Cardiac muscle cell (in vitro differentiated cells and primary cell): ENCODE measurements around the gene MYADML2. TPM values are rescaled to one million over a fixed set of nuclear protein-coding genes. Genes with fewer than 3 reads are reported as not detected.
A peak's percentile ranks its signal among the peaks of the same experiment; 100 is the strongest.

ENCODE experiments used
- DNase-seq, 2 donors: peaks; one replicate each; pipeline versions ENCODE4 v3.0.0 to v3.0.0-alpha.2; 2010 to 2017; ENCODE audit warnings: low read depth in 1 of 2, low spot score in 1 of 2
- H3K27ac ChIP-seq: fragments of 200-600 bp; sonication (generic); 2 replicates; pipeline ENCODE4 v1.5.1; 2016
- H3K27me3 ChIP-seq: fragments of 200-600 bp; sonication (generic); 2 replicates; pipeline ENCODE4 v1.6.0; 2016; ENCODE audit warnings: control low read depth
- H3K36me3 ChIP-seq: fragments of 200-600 bp; sonication (generic); 2 replicates; pipeline ENCODE4 v1.5.1; 2016; ENCODE audit warnings: control low read depth
- H3K4me1 ChIP-seq: fragments of 200-600 bp; sonication (generic); 2 replicates; pipeline ENCODE4 v1.8.1; 2017; ENCODE audit warnings: low read depth, mild to moderate bottlenecking, mixed run types
- H3K4me3 ChIP-seq: fragments of 200-600 bp; sonication (generic); 2 replicates; pipeline ENCODE4 v1.5.1; 2016; ENCODE audit warnings: mild to moderate bottlenecking
- H3K9me3 ChIP-seq: fragments of 200-600 bp; sonication (generic); 2 replicates; pipeline ENCODE4 v1.5.1; 2017; ENCODE audit warnings: low read depth, mild to moderate bottlenecking, control low read depth
- CTCF ChIP-seq: IDR thresholded peaks from 2 replicates; pipeline ENCODE4 v1.5.1; 2012; ENCODE audit warnings: low read depth, mild to moderate bottlenecking, low read length
- polyA plus RNA-seq: library from polyadenylated mRNA; unstranded; fragments of >200 nt; fragmentation: Nextera tagmentation; extraction: Ambion mirVana; gene quantifications from 2 replicates; pipeline ENCODE4 v1.2.1, GENCODE V29; 2016
- total RNA-seq: library from RNA; depleted of rRNA; stranded (reverse); fragments of >200 nt; gene quantifications from 2 replicates; pipeline ENCODE4 v1.2.3, GENCODE V29; 2016

MYADML2 gene
- total and polyA plus RNA-seq, 2 experiments from 2014 or later, result 17.1 to 22.8 TPM

GRCh38 chr17:81964081-81964849, 17.2 kb upstream of the MYADML2 start:
- Histone ChIP-seq H3K27ac (no peak overlapping the region), H3K27me3 (peaks cover 51% of the 10 kb centered on the region), H3K4me3 (no peak overlapping the region), H3K36me3 (no peaks in the 10 kb centered on the region), H3K4me1 (peaks cover 17% of the 10 kb centered on the region), H3K9me3 (no peaks in the 10 kb centered on the region)
- DNase-seq, result no peak
- no peak for TF ChIP-seq CTCF

GRCh38 chr17:81962499-81963441, 15.7 kb upstream of the MYADML2 start:
- DNase-seq, result no peak
- Histone ChIP-seq H3K36me3 (no peaks in the 10 kb centered on the region), H3K27me3 (peaks cover 63% of the 10 kb centered on the region), H3K4me3 (no peak overlapping the region), H3K9me3 (no peaks in the 10 kb centered on the region), H3K27ac (no peak overlapping the region), H3K4me1 (peaks cover 11% of the 10 kb centered on the region)
- no peak for TF ChIP-seq CTCF

- DNase-seq, result no peak
- no peak for TF ChIP-seq CTCF
- Histone ChIP-seq H3K27ac (no peak overlapping the region), H3K4me1 (peaks cover 1% of the 10 kb centered on the region), H3K27me3 (peaks cover 63% of the 10 kb centered on the region), H3K9me3 (no peaks in the 10 kb centered on the region), H3K36me3 (no peaks in the 10 kb centered on the region), H3K4me3 (no peak overlapping the region)
These were observed 14.8 kb upstream of the MYADML2 start for GRCh38 chr17:81961521-81962498.

- H3K9me3 ChIP-seq, result no peaks in the 10 kb centered on the region
- H3K27ac ChIP-seq, result no peak within 1 kb of the TSS
- peak; percentile 24 for TF ChIP-seq CTCF
- peak; percentile 52 to 63 for DNase-seq
- H3K4me3 ChIP-seq, result peak within 1 kb of the TSS; percentile 30
- no peaks in the 10 kb centered on the region for H3K4me1 ChIP-seq
- H3K36me3 ChIP-seq, result no peaks in the 10 kb centered on the region
- H3K27me3 ChIP-seq, result peaks cover 63% of the 10 kb centered on the region
These were observed 14.1 kb upstream of the MYADML2 start, which contains the start of gene NOTUM for GRCh38 chr17:81961087-81961511. NOTUM (minus strand) TSS chr17:81961187; CDS start chr17:81960909, 278 bp downstream.
